HG03139 (cell line): ENCODE results near the gene RIPOR3.

Source experiments
- ATAC-seq: cut with Tn5 transposase; IDR thresholded peaks from one replicate; pipeline ENCODE4 v1.9.1; 2021; ENCODE audit not compliant: unreplicated experiment

The RIPOR3 gene, protein sequence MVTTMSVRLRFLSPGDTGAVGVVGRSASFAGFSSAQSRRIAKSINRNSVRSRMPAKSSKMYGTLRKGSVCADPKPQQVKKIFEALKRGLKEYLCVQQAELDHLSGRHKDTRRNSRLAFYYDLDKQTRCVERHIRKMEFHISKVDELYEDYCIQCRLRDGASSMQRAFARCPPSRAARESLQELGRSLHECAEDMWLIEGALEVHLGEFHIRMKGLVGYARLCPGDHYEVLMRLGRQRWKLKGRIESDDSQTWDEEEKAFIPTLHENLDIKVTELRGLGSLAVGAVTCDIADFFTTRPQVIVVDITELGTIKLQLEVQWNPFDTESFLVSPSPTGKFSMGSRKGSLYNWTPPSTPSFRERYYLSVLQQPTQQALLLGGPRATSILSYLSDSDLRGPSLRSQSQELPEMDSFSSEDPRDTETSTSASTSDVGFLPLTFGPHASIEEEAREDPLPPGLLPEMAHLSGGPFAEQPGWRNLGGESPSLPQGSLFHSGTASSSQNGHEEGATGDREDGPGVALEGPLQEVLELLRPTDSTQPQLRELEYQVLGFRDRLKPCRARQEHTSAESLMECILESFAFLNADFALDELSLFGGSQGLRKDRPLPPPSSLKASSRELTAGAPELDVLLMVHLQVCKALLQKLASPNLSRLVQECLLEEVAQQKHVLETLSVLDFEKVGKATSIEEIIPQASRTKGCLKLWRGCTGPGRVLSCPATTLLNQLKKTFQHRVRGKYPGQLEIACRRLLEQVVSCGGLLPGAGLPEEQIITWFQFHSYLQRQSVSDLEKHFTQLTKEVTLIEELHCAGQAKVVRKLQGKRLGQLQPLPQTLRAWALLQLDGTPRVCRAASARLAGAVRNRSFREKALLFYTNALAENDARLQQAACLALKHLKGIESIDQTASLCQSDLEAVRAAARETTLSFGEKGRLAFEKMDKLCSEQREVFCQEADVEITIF

DNA sequence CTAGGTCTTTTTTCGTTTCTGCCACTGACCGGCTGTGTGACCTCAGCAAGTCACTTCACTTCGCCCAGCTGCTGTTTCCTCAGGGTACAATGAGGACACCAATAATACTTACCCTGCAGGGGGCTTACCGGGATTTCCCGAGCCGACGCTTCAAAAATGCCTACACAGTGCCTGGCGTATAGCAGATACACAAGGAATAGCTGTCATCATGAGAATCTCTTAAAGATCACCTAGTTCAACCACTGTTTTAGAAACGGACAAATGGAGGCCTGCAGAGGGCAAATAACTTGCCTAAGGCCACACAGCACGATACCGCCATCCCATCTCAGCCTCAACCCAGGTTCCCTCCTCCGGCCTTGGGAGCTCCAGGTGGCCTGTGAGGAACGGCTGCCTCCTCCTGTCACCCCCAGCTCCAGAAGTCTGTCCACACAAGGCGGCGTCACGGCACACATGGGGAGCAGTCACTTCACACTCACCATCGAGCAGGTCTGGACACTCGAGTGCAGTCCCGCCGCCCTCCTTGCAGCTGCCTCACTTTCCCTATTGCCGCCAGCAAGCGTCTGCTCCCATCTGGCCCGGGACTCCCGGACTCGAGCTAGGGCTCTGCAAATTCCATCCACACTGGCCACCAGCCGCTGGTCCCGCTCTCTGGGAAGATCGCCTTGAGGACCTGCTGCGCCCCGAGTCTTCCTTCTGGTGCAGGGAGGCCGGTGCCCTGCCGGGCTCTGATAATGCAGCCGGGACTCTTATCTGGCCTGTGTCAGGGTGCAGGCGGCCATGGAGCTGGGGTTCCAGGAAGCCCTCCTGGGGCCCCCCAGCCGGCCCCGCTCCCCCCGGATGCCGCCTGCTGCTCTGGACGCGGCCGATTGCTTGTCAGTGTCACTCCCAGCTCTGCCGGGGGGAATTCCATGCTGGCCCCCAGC is at the start of gene RIPOR3:
Gene RIPOR3, minus strand, starts transcription at position 893 of the 923 bp plus-strand sequence. Its CDS starts 414 bp downstream, at position 479.
- ATAC-seq: no peak

DNA sequence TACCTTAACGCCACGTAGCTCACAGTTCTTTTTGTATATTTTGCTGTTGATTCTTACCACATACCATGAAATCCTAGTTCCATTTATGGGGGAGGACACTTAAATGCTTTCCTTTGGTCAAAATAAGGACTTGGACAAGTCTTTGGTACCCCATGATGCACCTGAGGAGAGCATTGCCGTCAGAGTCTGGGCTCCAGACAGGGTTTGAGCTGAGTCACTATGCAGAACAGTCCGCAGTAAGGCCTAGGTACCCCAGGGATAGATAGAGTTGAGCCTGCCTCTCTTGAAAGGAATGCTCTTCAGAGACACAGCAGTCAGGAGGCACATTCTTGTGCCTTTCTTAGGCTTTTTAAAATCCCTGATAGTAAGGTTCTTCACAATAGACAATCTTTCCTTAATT is 46.0 kb upstream of the RIPOR3 start:
- ATAC-seq: no peak

DNA sequence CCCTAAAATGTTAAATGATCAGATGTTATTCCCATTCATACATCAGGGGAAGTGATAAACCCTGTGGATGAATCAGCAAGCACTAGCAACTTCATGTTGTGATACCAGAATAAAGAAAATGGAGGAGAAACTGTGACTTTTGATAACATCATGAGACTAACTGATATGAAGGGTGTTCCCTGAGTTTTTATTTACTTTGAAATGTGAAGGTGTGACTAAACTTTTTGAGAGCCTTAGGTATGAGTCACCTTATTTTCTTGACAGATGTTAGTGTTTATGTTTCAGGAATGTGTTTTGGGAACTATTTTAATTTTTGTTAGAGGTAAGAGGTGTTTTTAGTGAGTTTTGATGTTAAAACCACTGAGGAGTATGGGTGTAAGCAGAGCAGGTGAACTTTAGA is 44.5 kb upstream of the RIPOR3 start:
- no peak for ATAC-seq

DNA sequence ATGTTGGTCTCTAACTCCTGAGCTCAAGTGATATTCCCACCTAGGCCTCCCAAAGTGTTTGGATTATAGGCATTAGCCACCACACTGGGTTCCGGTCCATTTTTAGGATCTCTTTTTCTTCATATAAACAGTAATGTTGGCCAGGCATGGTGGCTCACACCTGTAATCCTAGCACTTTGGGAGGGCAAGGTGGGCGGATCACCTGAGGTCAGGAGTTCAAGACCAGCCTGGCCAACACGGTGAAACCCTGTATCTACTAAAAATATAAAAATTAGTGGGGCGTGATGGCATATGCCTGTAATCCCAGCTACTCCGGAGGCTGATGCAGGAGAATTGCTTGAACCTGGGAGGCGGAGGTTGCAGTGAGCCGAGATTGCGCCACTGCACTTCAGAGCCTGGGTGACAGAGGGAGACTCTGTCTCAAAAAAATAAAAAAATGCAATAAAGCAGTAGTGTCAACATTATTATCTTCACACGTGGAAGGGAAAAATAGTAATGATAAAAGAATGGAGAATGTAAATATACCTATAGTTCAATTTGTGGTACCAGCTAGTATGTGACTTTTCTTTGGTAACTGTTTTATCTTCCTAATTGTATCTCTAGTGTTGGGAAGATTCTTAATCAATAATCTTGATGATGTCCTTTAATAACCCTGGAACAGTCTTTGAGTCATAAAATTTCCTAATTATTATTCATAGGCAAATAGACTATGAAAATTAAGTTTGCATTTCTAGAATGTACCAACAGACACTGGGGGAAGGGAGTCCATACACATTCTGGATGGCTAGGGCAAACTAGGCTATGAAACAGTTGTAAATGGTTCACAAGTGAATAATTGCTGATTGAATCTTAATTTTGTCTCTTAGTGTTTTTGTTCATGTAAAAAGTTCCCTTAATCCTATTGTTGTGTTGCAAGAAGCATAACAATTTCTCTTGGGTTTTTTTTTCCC is 43.7 kb upstream of the RIPOR3 start:
- no peak for ATAC-seq

DNA sequence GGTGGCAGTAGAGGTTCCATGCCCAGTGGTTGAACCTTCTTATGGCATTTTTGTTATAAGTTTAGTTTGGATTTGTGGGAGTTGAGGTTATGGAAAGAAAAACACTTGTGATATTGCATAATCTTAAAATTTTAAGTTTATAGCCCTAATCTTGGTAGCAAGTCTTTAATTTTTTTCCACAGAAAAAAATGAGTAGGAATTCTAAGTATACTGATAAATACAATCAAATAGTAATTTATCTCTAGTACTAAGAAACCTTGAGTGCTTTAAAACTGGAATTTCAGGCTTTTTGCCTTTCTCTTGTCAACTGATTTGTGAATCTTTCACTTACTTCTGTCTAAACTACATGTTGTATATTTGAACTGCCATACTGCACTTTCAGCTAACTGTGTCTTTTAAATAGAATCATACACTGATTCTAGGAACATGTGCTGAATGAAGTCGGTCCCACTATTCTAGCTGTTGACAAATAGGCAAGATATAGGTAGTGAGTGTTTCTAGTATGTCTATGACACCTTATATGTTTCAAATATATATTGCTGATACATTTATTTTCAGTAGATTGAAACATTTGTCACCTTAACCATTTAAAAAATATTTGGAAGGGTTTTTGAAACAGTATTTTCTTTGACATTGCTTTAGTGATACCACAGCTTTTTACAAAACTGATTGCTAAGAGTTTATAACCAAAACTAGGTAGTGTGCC is 42.5 kb upstream of the RIPOR3 start:
- no peak for ATAC-seq

DNA sequence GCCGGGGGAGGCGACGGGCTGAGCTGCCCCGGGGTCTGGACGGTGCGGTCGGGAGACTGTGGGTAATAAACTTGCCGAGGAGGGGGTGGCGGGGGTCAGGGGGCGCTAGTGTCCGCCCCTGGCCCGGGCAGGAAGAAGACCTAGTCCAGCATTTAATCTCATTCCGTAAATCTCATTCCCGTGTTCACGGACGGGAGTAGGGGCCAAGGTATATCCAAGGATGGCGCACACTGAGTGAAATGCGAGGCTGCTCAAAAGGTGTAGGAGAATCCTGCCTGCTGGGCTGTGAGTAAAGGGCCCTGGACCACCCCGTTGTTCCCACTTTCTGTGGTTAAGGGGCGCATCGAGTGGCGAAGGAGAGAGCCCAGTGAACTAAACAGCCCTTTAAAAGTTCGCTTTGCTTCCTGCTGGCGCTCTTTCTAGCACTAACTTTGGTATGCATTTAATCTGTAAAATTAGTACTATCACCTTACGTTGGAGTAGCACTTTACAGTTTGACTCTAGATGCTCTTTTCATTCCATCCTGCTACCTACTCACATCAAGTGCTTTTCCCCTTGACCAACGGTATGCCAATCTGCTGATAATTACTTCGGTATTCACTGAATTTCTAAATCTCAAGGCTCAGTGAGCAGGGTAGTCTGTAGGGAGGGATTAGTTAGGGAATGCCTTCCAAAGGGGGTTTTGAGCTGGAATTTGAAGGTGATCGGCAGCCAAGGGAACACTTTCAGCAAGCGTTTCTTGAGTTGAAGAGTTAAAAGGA is 40.8 kb upstream of the RIPOR3 start:
- no peak for ATAC-seq

DNA sequence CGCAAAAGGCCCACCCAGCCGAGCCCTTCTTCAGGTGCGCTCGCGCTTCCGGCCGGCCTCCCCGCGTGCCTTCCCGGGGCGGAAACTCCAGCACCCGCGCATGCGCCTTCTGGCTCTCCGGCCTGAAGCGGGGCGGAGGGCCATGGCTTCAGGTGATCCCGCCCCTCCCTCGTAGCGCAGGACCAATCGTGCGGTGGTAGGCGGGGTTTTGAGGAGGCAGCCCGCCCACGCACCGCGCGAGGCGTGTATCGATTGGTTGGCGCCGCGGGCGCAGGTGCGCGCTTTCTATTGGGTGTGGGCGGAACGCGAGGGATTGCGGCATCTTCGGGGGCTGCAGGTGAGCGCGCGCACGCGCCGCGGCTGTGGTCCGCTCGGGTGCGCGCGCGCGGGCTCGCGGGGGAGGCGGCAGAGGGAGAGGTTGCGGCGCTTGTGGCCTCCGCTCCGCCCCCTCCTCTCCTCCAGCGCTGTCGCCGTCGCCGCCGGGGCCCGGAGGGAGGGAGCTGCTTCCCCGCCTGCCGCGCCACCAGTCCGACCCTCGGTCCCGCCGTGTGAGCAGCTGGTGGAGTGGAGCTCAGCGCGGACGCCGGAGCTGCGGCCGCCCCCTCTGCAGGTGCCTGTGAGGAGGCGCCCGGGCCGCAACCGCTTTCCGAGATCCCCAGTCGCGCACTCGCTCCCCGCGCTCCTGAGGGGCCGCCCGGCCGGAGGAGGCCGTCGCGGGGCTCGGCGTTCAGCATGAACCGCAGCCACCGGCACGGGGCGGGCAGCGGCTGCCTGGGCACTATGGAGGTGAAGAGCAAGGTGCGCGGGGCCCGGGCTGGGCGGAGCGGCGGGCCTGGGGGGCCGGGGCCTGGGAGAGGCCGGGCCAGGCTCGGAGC is 40.0 kb upstream of the RIPOR3 start, which contains the start of gene PARD6B:
Gene PARD6B, plus strand, starts transcription at position 526 of the 875 bp plus-strand sequence. Its CDS starts 207 bp downstream, at position 733.
- ATAC-seq: peak; percentile 85

DNA sequence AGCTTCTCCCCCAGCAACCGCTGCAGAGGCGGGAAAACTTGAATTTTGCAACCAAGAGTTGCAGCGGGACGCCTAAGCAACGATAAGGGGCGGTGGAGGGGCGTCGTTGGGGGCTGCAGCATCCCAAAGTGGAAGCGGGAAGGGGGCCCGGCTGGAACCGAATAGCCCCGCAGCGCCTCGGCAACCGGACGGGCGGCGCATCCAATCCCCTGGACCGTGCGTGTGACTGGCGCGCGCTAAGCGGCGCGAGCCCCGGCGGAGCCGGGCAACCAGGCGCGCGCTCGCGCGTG is 39.4 kb upstream of the RIPOR3 start:
- ATAC-seq: no peak

DNA sequence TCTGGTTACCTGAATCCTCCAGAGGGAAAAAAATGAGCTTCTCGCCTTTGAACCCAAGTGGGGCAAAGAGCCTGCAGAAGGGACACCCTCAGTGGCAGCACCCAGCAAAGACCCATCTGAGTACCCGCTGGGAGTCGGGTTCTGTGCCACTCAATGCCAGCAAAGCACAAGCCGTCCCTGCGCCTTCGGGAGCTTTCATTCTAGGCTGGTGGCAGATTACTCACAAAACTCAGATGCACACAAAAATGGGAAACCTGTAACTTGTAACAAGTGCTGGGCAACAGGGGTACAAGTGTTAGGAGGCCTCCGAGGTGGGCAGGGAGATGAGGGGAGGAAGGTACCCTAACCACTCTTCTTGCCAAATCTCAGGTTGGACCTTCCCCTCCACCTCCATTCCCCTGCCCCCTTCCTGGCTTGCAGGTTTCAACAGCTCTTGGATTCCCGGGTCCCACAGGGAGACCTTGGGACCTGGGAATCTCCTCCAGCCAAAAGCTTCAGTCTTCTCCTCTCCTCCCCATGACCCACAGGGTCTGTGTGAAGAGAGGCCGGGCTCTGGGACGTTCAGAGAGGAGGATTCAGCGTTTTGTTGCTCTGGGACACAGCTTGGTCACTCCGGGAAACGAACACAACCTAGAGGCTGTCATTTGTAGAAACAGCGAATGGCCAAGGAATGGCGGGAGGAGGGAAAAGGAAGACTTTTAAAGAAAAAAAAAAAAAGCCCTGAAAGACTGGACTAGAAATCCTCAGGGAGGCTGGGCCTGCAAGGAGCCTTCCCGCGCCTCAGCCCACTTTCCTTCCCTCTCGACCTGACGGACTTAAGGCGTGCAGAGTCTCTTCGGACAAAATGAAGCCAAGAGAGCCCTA is 38.8 kb upstream of the RIPOR3 start:
- ATAC-seq: no peak

DNA sequence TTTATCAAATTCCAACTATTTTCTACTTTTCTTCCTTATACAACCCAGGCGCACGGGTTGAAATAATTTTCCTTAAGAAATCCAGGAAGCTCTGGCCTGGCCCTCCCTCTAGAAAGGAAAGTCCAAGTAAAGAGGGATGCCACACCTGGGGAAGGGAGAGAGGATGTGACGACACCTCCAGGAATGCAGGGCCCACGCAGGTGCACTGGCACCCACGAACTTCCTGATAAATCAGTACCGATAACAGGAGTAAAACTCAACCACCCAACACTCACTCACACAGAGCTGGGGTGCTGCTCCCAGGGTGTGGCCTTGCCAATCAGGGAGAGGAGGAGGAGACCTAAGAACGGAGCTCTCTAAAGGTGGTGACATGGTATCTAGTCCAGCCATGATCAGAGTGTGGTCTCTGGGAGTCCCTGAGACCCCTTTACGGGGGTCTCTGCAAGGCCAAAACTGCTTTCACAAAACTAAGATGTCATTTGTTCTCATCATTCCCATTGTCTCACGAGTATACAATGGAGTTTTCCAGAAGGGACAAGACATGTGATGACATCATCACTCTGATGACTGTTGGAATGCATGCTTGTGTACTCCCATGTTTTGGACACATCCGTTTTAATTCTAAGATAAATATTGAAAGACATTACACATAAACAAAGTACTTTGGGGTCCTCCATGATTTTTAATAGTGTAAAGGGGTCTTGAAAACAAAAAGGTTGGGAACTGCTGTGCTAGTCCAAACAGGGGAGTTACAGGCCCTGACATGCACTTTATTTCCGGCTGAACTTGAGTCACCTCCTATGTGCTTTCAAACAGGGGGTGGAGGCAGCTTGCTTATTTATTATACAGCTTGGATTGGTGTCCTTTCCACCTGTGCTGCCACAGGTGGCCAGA is 37.9 kb upstream of the RIPOR3 start:
- ATAC-seq: no peak

DNA sequence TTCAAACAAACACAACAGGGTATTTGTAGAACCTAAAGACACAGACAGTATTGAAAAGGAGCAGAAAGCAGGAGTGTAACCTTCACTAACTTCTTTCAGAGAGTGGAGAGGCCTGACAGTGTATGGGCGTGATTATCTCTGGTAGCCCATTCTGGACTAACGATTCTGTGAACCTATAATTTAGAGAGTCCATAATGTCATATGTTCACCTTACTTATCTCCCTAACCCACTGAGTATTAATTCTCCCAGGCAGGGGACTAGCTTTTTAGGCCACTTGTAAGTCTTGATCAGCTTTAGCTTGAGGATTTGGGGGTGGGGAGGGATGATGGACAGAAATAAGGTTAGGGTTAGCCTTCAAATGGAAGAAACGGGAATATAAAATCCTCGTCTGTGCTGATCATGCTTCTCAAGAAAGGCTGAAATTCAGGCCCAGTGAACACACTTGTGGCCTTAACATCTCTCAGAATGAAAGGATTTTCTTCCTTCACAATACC is 37.2 kb upstream of the RIPOR3 start:
- no peak for ATAC-seq

DNA sequence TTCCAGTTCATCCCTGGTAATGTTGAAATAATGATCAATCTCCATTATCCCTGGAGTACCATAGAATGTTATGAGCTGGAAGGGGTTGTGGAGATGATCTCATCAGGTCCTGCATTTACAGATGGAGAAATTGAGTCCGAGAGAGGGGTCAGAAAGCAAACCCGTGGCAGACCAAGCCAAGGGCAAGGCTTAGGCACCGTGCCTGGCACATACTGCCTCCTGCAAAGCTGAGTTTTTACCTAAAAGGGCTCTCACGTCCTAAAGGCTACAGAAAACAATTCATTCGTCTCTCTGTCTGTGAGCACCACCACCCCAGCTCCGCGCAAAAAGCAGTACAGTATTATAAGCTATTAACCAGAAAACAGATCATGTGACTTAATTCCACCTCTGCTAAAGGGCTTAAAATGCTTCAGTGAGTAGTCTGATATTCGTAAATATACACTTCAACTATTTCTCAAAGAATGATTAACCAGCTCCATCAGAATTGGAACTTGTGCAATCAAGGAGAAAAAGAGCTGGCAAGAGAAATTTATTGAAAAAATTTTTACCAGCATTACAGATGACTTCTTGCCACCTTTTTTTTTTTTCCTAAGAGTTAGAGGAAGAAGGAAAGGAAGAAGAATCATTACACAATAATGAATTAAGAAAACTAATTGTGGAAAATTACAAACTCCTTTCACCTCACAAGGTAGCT is 36.6 kb upstream of the RIPOR3 start:
- no peak for ATAC-seq

DNA sequence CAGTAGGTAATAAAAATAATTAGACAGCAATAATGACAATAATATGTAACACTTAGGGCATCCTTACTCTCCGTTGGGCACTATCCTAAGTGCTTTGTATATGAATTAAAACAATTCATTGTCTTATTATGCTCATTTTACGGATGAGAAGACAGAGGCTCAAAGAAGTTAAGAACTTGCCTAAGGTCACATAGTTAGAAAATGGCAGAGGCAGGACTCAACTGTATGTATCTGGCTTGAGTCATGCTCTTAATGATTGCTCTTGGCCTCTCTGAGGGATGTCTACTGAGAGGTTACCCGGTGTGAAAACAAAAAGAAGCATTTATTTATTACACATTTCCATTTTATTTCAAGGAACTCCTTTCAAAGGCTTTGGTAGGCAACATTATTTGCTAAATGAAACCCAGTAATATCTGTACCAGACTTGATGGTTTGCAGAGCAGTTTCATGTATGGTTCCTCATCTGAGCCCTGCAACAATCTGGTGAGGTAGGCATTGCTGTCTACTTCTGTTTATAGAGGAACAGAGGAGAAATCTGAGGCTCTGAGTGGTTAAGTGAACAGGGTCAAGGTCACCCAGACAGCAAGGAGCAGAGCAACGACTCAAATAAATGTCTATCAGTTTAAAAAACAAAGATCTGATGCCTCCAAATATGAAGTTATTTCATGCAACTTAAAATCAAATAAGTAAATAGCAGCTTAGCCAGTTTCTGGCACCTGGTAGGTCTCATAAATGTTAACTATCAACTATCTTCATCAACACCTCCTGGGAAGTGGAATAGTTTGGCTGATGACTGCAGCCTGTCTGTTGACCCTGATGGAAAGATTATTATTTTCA is 35.8 kb upstream of the RIPOR3 start:
- ATAC-seq: no peak

DNA sequence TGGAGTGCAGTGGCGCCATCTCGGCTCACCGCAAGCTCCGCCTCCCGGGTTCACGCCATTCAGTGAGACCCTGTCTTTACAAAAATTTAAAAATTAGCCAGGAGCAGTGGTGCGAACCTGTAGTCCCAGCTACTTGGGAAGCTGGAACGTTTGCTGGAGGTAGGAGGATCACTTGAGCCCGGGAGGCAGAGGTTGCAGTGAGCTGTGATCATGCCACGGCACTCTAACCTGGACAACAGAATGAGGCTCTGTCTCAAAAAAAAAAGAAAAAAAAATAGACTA is 34.3 kb upstream of the RIPOR3 start:
- no peak for ATAC-seq
